GM12891 (cell line): ENCODE measurements around the gene FLCN.
"Not testable (repeated sequence)": the region's sequence is repeated elsewhere in the genome, so short reads cannot be mapped to it uniquely, and the experiment has no call there.

ENCODE experiments used
- DNase-seq: peaks from one replicate; pipeline ENCODE4 v3.0.0; 2011; ENCODE audit warnings: low spot score; ENCODE audit not compliant: insufficient read length
- FAIRE-seq: peaks from 2 replicates; lab custom pipeline; 2011; peaks lifted over from hg19 to GRCh38; lab: Jason Lieb, UNC
- PAX5 ChIP-seq: IDR thresholded peaks from 2 replicates; pipeline ENCODE4 v1.6.1; 2011; ENCODE audit warnings: low read length, moderate library complexity, mild to moderate bottlenecking; ENCODE audit not compliant: insufficient read depth, severe bottlenecking
- POLR2A ChIP-seq: IDR thresholded peaks from 2 replicates; pipeline ENCODE4 v1.6.1; 2011; ENCODE audit warnings: low read depth, low read length, control low read depth
- POLR2AphosphoS5 ChIP-seq: IDR thresholded peaks from 2 replicates; pipeline ENCODE4 v1.6.1; 2011; ENCODE audit warnings: low read depth, low read length, control low read depth
- POU2F2 ChIP-seq: IDR thresholded peaks from 2 replicates; pipeline ENCODE4 v1.6.1; 2011; ENCODE audit warnings: low read depth, mild to moderate bottlenecking, control low read depth, low read length, moderate library complexity
- SPI1 ChIP-seq: IDR thresholded peaks from 2 replicates; pipeline ENCODE4 v1.6.1; 2011; ENCODE audit warnings: low read depth, low read length, control low read depth
- TAF1 ChIP-seq: IDR thresholded peaks from 2 replicates; pipeline ENCODE4 v1.6.1; 2011; ENCODE audit warnings: low read depth, low read length, control low read depth

The FLCN gene

DNA sequence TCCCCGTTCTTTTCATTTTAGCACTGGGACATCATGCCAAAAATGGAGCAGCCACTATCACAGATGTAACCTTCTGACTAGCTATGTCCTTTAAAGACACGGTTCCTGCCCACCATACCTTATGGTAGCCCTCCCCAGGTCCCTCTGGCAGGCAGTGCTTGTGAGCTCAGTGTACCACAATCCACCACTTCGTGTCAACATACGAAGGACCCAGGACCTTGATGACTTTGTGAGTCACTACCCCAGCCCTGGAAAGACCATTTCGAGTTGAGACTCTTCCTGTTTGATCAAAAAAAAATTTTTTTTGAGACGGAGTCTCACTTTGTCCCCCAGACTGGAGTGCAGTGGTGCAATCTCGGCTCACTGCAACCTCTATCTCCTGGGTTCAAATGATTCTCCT lies 21.0 kb upstream of the FLCN start:
- no peak for FAIRE-seq
- DNase-seq, result no peak
- no peak for TF ChIP-seq POU2F2
- no peak for TF ChIP-seq PAX5
- TF ChIP-seq POLR2A, result no peak
- no peak for TF ChIP-seq TAF1
- no peak for TF ChIP-seq SPI1
- no peak for TF ChIP-seq POLR2AphosphoS5

DNA sequence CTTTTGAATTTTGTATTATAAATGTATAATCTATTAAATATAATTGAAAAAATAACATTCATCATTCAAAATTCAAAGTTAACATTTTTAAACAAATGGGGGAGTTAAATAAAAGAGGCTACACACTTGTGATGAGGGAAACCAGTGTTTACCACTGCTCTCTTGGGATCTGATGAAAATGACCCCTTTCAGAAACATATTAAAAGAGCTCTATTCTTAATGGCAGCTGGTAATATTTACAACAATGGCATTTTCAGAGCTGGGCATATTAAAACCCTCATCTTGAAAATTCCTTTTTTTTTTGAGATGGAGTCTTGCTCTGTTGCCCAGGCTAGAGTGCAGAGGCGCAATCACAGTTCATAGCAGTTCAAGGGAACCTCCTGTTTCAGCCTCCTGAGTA lies 19.3 kb upstream of the FLCN start:
- no peak for DNase-seq
- FAIRE-seq, result no peak
- no peak for TF ChIP-seq SPI1
- no peak for TF ChIP-seq TAF1
- TF ChIP-seq POLR2A, result no peak
- TF ChIP-seq POLR2AphosphoS5, result no peak
- no peak for TF ChIP-seq POU2F2
- no peak for TF ChIP-seq PAX5

DNA sequence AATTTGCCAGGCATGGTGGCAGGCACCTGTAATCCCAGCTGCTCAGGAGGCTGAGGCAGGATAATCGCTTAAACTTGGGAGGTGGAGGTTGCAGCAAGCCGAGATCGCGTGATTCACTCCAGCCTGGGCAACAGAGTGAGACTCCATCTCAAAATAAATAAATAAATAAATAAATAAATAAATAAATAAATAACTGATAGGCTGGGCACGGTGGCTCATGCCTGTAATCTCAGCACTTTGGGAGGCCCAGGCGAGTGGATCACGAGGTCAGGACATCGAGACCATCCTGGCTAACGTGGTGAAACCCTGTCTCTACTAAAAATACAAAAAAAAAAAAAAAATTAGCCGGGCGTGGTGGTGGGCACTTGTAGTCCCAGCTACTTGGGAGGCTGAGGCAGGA lies 18.7 kb upstream of the FLCN start:
- not testable (repeated sequence) for FAIRE-seq, DNase-seq

DNA sequence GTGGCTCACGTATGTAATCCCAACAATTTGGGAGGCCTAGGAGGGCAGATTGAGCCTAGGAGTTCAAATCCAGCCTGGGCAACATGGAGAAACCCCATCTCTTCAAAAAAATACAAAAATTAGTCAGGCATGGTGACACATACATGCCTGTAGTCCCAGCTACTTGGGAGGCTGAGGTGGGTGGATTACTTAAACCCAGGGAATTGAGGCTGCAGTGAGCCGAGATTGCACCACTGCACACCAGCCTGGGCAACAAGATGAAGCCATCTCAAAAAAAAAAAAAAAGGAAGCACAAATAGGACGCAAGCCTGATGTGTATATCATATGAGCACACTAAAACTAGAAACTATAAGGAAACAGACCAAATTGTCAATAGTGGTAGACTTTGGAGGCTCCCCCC lies 17.1 kb upstream of the FLCN start:
- DNase-seq, result no peak
- FAIRE-seq, result no peak
- TF ChIP-seq SPI1, result no peak
- TF ChIP-seq POLR2A, result no peak
- no peak for TF ChIP-seq POU2F2
- no peak for TF ChIP-seq PAX5

DNA sequence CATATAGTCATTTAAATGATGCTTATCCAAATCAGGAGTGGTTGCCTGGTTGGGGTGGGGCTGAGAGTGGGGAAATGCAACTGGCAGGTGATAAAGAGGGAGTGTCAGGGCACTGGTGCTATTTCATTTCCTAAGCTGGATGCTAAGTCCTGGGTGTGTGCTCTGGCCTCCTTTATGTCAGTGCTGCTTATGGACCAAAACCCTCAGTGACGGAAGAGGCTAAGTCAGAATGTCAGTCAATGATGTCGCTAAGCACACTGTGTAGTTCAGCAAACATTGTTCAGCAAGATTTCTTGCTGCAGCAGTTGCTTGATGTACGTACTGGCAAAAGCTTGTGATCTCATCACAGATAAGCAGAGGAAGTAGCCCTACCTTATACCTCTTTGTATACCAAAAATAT lies 16.4 kb upstream of the FLCN start:
- DNase-seq (no peak), FAIRE-seq (no peak)
- TF ChIP-seq PAX5, result no peak
- TF ChIP-seq POLR2AphosphoS5, result no peak
- TF ChIP-seq POU2F2, result no peak
- no peak for TF ChIP-seq POLR2A
- TF ChIP-seq SPI1, result no peak
- no peak for TF ChIP-seq TAF1

DNA sequence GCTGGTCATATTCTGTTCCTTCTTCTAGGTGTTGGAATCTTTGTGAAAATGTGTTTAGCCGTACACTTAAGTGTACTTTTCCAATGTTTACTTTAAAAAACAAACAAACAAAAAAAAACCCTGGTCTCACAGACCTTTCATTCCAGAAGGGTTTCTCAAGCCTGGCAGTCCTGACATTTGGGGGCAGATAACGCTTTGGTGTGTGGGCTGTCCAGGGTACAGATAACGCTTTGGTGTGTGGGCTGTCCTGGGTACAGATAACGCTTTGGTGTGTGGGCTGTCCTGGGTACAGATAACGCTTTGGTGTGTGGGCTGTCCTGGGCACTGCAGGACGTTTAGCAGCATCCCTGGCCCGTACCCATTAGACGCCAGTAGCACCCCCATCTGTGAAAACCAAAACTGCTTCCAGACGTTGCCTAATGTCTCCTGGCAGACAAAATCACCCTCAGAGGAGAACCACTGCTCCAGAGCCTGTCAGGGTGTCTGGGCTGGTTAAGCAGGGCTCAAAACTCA lies 15.2 kb upstream of the FLCN start:
- FAIRE-seq (no peak), DNase-seq (no peak)
- no peak for TF ChIP-seq PAX5
- TF ChIP-seq TAF1, result no peak
- no peak; the same call in 1 of the 2 replicates for TF ChIP-seq POLR2AphosphoS5
- no peak for TF ChIP-seq POLR2A
- TF ChIP-seq POU2F2, result no peak
- no peak for TF ChIP-seq SPI1

DNA sequence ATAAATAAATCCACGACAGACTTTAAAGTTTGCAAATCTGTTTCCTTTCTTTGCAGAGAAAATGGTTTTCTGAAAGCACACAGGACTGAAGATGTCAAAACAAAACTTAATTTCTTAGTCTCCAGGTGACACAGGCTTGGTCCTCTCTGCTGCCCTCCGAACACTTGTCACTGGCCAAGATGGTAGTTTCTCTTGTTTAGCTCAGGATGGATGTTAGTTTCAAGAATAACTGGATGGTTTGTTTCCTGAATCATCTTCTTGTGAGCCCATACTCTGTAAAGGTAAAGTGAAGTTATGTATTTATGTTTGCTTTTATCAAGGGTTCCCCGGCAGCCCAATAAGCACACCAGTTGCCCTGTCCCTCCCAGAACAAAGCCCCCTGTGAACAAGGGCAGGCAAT lies 9.9 kb upstream of the FLCN start:
- no peak for TF ChIP-seq TAF1
- TF ChIP-seq POU2F2, result no peak
- no peak for TF ChIP-seq PAX5
- no peak for TF ChIP-seq POLR2AphosphoS5
- no peak for TF ChIP-seq SPI1
- TF ChIP-seq POLR2A, result no peak
- FAIRE-seq (no peak), DNase-seq (no peak)

DNA sequence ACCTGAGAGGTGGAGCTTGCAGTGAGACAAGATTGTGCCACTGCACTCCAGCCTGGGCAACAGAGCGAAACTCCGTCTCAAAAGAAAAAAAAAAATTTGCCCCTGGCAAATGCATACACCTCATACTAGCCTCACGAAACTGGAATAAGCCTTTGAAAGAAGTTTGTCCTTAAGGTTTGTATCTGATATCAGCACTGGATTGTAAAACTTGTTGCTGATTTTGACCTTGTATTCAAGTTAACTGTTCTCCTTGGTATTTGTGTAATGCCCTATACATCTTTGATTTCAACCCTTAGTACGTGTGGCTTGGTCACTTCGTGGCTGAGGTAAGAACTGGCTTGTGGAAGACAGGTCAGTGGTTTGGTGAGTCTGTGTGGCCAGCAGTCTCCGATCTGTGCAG lies 6.2 kb upstream of the FLCN start:
- no peak for DNase-seq
- TF ChIP-seq TAF1 (no peak), POU2F2 (no peak), SPI1 (no peak), POLR2A (no peak), PAX5 (no peak), POLR2AphosphoS5 (no peak)
- FAIRE-seq, result no peak

DNA sequence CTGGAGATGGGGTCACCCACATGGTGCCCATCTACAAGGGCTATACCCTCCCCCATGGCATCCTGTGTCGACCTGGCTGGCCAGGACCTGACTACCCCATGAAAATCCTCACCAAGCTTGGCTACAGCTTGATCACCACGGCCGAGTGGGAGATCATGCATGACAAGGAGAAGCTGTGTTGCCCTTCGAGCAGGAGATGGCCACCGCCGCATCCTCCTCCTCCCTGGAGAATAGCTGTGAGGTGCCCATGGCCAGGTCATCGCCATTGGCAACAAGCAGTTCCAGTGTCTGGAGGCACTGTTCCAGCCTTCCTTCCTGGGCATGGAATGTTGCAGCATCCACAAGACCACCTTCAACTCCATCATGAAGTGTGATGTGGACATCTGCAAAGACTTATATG lies 5.3 kb upstream of the FLCN start:
- TF ChIP-seq POLR2AphosphoS5, result no peak
- TF ChIP-seq PAX5, result no peak
- no peak for TF ChIP-seq SPI1
- no peak for TF ChIP-seq TAF1
- no peak for DNase-seq
- FAIRE-seq, result no peak

DNA sequence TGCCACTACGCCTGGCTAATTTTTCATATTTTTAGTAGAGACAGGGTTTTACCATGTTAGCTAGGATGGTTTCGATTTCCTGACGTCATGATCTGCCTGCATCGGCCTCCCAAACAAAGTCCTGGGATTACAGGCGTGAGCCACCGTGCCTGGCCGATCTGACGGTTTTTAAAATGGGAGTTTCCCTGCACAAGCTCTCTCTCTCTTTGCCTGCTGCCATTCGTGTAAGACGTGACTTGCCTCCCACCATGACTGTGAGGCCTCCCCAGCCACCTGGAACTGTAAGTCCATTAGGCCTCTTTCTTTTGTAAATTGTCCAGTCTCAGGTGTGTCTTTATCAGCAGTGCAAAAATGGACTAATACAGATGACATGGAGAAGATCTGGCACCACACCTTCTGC lies 4.7 kb upstream of the FLCN start:
- no peak for FAIRE-seq
- TF ChIP-seq SPI1 (no peak), TAF1 (no peak), PAX5 (no peak), POU2F2 (no peak), POLR2A (no peak), POLR2AphosphoS5 (no peak)
- DNase-seq, result no peak

DNA sequence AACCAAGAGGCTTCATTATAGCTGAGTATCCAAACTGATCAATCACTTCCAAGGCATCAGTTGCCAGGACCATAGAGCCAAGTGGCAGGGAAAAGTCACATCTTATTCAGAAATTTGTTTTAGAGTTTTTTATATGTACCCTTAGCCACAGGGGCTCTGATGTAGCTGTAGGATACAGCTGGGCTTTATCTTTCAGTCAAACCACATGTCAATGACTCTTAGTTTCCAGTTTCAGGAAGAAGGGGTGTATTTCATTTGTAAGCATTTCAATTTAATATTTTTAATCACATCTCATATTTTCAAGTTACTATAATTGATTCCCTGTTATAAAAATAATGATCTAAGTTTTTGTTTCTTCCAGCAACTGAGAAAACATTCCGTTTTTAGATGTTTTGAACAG lies 2.9 kb upstream of the FLCN start:
- TF ChIP-seq POLR2AphosphoS5 (no peak), SPI1 (no peak), POU2F2 (no peak), PAX5 (no peak), POLR2A (no peak)
- no peak for FAIRE-seq
- no peak for DNase-seq
